SH-SY5Y (cell line): Measurements from ENCODE around the gene DCAF15.

Experiments
- GATA2 ChIP-seq: IDR thresholded peaks from 2 replicates; pipeline ENCODE4 v1.6.1; 2011; ENCODE audit warnings: mild to moderate bottlenecking, low read depth, low read length
- GATA3 ChIP-seq: IDR thresholded peaks from 2 replicates; pipeline ENCODE4 v1.6.1; 2011; ENCODE audit warnings: low read depth, mild to moderate bottlenecking, low read length, moderate library complexity

GRCh38 chr19:13929340-13929739 is 23.0 kb upstream of the DCAF15 start:
- no peak for TF ChIP-seq GATA2
- TF ChIP-seq GATA3 = no peak
